ENCODE results near the gene IQCE.

- TF ChIP-seq CTCF (IDR thresholded peaks at IDR 0.05) (no peak), POLR2A (IDR thresholded peaks at IDR 0.05) (no peak)
Measured at GRCh38 chr7:2554661-2555111, 4.1 kb upstream of the IQCE start.
